Esophagus muscularis mucosa (tissue), 3 donors: ENCODE data around the gene TMC4.

Experiments
- POLR2A ChIP-seq: fragments of 450-650 bp; IDR thresholded peaks from one replicate; pipeline ENCODE4 v1.6.1; 2017; ENCODE audit warnings: antibody characterized with exemption, moderate library complexity, mild to moderate bottlenecking, low read depth
- POLR2AphosphoS5 ChIP-seq, 2 donors: sonication (generic); formaldehyde crosslinking; IDR thresholded peaks; one replicate each; pipeline ENCODE4 v1.6.1; 2017; ENCODE audit warnings: antibody characterized with exemption in 2 of 2
- TF ChIP-seq, protein P1 (sequence below), 3 experiments: fragments of 200-600 bp in 2 of 3; fragments of 450-650 bp in 1 of 3; sonication (generic) in 2 of 3; IDR thresholded peaks; one replicate each; pipeline ENCODE4 v1.5.1; 2017 to 2019; ENCODE audit warnings: antibody characterized with exemption in 3 of 3, mild to moderate bottlenecking in 2 of 3, moderate library complexity in 1 of 3

GRCh38 chr19:54156953-54157352 is 16.0 kb downstream of the TMC4 start:
- TF ChIP-seq POLR2AphosphoS5 (IDR thresholded peaks at IDR 0.05) (no peak), POLR2A (no peak)
- TF ChIP-seq, protein P1, sequence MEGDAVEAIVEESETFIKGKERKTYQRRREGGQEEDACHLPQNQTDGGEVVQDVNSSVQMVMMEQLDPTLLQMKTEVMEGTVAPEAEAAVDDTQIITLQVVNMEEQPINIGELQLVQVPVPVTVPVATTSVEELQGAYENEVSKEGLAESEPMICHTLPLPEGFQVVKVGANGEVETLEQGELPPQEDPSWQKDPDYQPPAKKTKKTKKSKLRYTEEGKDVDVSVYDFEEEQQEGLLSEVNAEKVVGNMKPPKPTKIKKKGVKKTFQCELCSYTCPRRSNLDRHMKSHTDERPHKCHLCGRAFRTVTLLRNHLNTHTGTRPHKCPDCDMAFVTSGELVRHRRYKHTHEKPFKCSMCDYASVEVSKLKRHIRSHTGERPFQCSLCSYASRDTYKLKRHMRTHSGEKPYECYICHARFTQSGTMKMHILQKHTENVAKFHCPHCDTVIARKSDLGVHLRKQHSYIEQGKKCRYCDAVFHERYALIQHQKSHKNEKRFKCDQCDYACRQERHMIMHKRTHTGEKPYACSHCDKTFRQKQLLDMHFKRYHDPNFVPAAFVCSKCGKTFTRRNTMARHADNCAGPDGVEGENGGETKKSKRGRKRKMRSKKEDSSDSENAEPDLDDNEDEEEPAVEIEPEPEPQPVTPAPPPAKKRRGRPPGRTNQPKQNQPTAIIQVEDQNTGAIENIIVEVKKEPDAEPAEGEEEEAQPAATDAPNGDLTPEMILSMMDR (IDR thresholded peaks at IDR 0.05) = no peak
